ENCODE data around the gene PER1.

- TF ChIP-seq CTCF (IDR thresholded peaks at IDR 0.05), result no peak
- TF ChIP-seq POLR2A (IDR thresholded peaks at IDR 0.05), result no peak
Observed at GRCh38 chr17:8104911-8105310, 47.3 kb downstream of the PER1 start.

Data from body of pancreas (tissue), 4 donors.